GM20000 (cell line): ENCODE results near the gene EPM2AIP1.

Experiments used
- DNase-seq: peaks from one replicate; pipeline ENCODE4 v3.0.0; 2012; ENCODE audit warnings: low spot score
- CTCF ChIP-seq: IDR thresholded peaks from 2 replicates; pipeline ENCODE4 v1.5.1; 2012; ENCODE audit warnings: mild to moderate bottlenecking, control low read depth; ENCODE audit errors: extremely low read depth, missing control alignments

Gene EPM2AIP1

GRCh38 chr3:37024820-37025405, 32.0 kb upstream of the EPM2AIP1 start:
- no peak for DNase-seq
- TF ChIP-seq CTCF, result no peak

GRCh38 chr3:37024092-37024491, 31.2 kb upstream of the EPM2AIP1 start:
- TF ChIP-seq CTCF, result no peak
- DNase-seq, result peak; percentile 9

GRCh38 chr3:37017683-37018082, 24.8 kb upstream of the EPM2AIP1 start:
- no peak for TF ChIP-seq CTCF
- DNase-seq, result no peak

GRCh38 chr3:37016903-37017302, 24.0 kb upstream of the EPM2AIP1 start:
- no peak for TF ChIP-seq CTCF
- DNase-seq, result no peak

- no peak for DNase-seq
- no peak for TF ChIP-seq CTCF
These were observed 22.7 kb upstream of the EPM2AIP1 start for GRCh38 chr3:37015642-37016041.

- no peak for DNase-seq
- no peak for TF ChIP-seq CTCF
These were observed 21.7 kb upstream of the EPM2AIP1 start for GRCh38 chr3:37014620-37015019.

- peak; percentile 83 for DNase-seq
- no peak for TF ChIP-seq CTCF
These were observed 674 bp upstream of the EPM2AIP1 start, which contains the start of gene MLH1 for GRCh38 chr3:36993326-36994283. Gene MLH1, plus strand, starts transcription at chr3:36993518. Its CDS starts 30 bp downstream, at chr3:36993548.
